Liver (tissue), 9 donors: Measurements from ENCODE around the gene CYP8B1. TPM values are rescaled to one million over a fixed set of nuclear protein-coding genes. Genes with fewer than 3 reads are reported as not detected.

ENCODE experiments used
- DNase-seq: peaks from one replicate; pipeline ENCODE4 v3.0.0-alpha.2; 2017; ENCODE audit warnings: low spot score
- H3K27ac ChIP-seq, 2 donors: one replicate each; pipeline ENCODE4 v1.7.0; 2013; ENCODE audit warnings: inconsistent platforms in 2 of 2, low read length in 2 of 2, control low read depth in 1 of 2, low read depth in 1 of 2, mild to moderate bottlenecking in 1 of 2
- H3K27me3 ChIP-seq, 4 donors: one replicate each; pipeline versions ENCODE4 v1.6.1 to v1.7.0; 2013; ENCODE audit warnings: low read length in 3 of 4, inconsistent platforms in 1 of 4, mild to moderate bottlenecking in 1 of 4, moderate library complexity in 1 of 4; ENCODE audit not compliant: control insufficient read depth in 4 of 4, insufficient read depth in 4 of 4
- H3K36me3 ChIP-seq, 4 donors: one replicate each; pipeline versions ENCODE4 v1.6.1 to v1.7.0; 2013; ENCODE audit warnings: low read length in 3 of 4, mild to moderate bottlenecking in 3 of 4, low read depth in 1 of 4, moderate library complexity in 1 of 4; ENCODE audit not compliant: control insufficient read depth in 4 of 4, insufficient read depth in 3 of 4
- H3K4me1 ChIP-seq, 4 donors: one replicate each; pipeline versions ENCODE4 v1.6.1 to v1.7.0; 2013; ENCODE audit warnings: low read length in 3 of 4, mild to moderate bottlenecking in 3 of 4, moderate library complexity in 1 of 4; ENCODE audit not compliant: control insufficient read depth in 4 of 4, insufficient read depth in 4 of 4
- H3K4me3 ChIP-seq, 3 donors: one replicate each; pipeline versions ENCODE4 v1.6.1 to v1.7.0; 2013; ENCODE audit warnings: low read length in 3 of 3, control low read depth in 1 of 3, low read depth in 1 of 3, mild to moderate bottlenecking in 1 of 3
- H3K9ac ChIP-seq, 2 donors: one replicate each; pipeline ENCODE4 v1.7.0; 2013; ENCODE audit warnings: low read length in 2 of 2, mild to moderate bottlenecking in 2 of 2, moderate library complexity in 2 of 2, control low read depth in 1 of 2, low read depth in 1 of 2
- H3K9me3 ChIP-seq, 4 donors: one replicate each; pipeline versions ENCODE4 v1.6.1 to v1.7.0; 2013; ENCODE audit warnings: low read length in 3 of 4; ENCODE audit not compliant: control insufficient read depth in 4 of 4
- ATF3 ChIP-seq: IDR thresholded peaks from 2 replicates; pipeline ENCODE4 v1.6.1; 2016; ENCODE audit warnings: antibody characterized with exemption
- CTCF ChIP-seq: fragments of 150-350 bp; IDR thresholded peaks from 2 replicates; pipeline ENCODE4 v1.5.1; 2017; ENCODE audit warnings: improper control_type of control experiment, low read depth, low read length; ENCODE audit not compliant: missing input control
- EGR1 ChIP-seq, 2 donors: IDR thresholded peaks; 2 replicates each; pipeline ENCODE4 v1.6.1; 2016 to 2018; ENCODE audit warnings: antibody characterized with exemption in 2 of 2, low read depth in 2 of 2
- FOXA1 ChIP-seq: IDR thresholded peaks from 2 replicates; pipeline ENCODE4 v1.6.1; 2016; ENCODE audit warnings: antibody characterized with exemption
- GABPA ChIP-seq, 2 donors: IDR thresholded peaks in 1 of 2; conservative IDR thresholded peaks in 1 of 2; 2 replicates each; pipeline ENCODE4 v1.6.1; 2016; ENCODE audit warnings: antibody characterized with exemption in 2 of 2, mild to moderate bottlenecking in 1 of 2, moderate library complexity in 1 of 2
- HNF4A ChIP-seq, 2 donors: conservative IDR thresholded peaks; 2 replicates each; pipeline ENCODE4 v1.6.1; 2016; ENCODE audit warnings: antibody characterized with exemption in 2 of 2, mild to moderate bottlenecking in 2 of 2
- HNF4G ChIP-seq: IDR thresholded peaks from 2 replicates; pipeline ENCODE4 v1.6.1; 2016; ENCODE audit warnings: antibody characterized with exemption
- JUND ChIP-seq, 2 donors: IDR thresholded peaks; 2 replicates each; pipeline ENCODE4 v1.6.1; 2016; ENCODE audit warnings: antibody characterized with exemption in 2 of 2
- NR2F2 ChIP-seq: IDR thresholded peaks from 2 replicates; pipeline ENCODE4 v1.6.1; 2016; ENCODE audit warnings: antibody characterized with exemption
- RAD21 ChIP-seq, 2 donors: IDR thresholded peaks; 2 replicates each; pipeline ENCODE4 v1.6.1; 2016; ENCODE audit warnings: antibody characterized with exemption in 2 of 2, mild to moderate bottlenecking in 2 of 2
- RXRA ChIP-seq, 2 donors: IDR thresholded peaks; 2 replicates each; pipeline ENCODE4 v1.6.1; 2017 to 2018; ENCODE audit warnings: antibody characterized with exemption in 2 of 2, mild to moderate bottlenecking in 1 of 2
- SP1 ChIP-seq: IDR thresholded peaks from 2 replicates; pipeline ENCODE4 v1.6.1; 2018; ENCODE audit warnings: antibody characterized with exemption, mild to moderate bottlenecking
- TAF1 ChIP-seq: conservative IDR thresholded peaks from 2 replicates; pipeline ENCODE4 v1.6.1; 2016; ENCODE audit warnings: antibody characterized with exemption, mild to moderate bottlenecking
- YY1 ChIP-seq: IDR thresholded peaks from 2 replicates; pipeline ENCODE4 v1.6.1; 2016; ENCODE audit warnings: antibody characterized with exemption, mild to moderate bottlenecking
- WGBS: extraction: QIAGEN DNeasy Blood & Tissue Kit; methylation state at CpG from one replicate; pipeline ENCODE4 v1.1.7; 2013; 5-methylcytosine and 5-hydroxymethylcytosine counted together
- polyA plus RNA-seq, 2 donors: library from polyadenylated mRNA; stranded (reverse) in 1 of 2; unstranded in 1 of 2; fragments of 200-250 nt in 1 of 2; fragments of >200 nt in 1 of 2; fragmentation: Nextera tagmentation in 1 of 2; extraction: Ambion mirVana in 1 of 2; gene quantifications; one replicate each; pipeline versions ENCODE4 v1.2.1 to v1.2.3, GENCODE V29; 2013 to 2015
- total RNA-seq, 2 donors: library from RNA; depleted of rRNA; stranded (reverse); fragments of >200 nt; gene quantifications; one replicate each; pipeline ENCODE4 v1.2.3, GENCODE V29; 2014
- TF ChIP-seq, protein P1 (sequence below): IDR thresholded peaks from 2 replicates; pipeline ENCODE4 v1.6.1; 2016; ENCODE audit warnings: antibody characterized with exemption
- TF ChIP-seq, protein P2 (sequence below): IDR thresholded peaks from 2 replicates; pipeline ENCODE4 v1.6.1; 2016; ENCODE audit warnings: antibody characterized with exemption, mild to moderate bottlenecking
- donor health status: healthy.
- donor health status: healthy.
- donor health status: healthy.
- donor health status: healthy.
- donor health status: healthy.

The CYP8B1 gene
- total and polyA plus RNA-seq, 4 donors = 21.2 to 490 (median 223) TPM

DNA sequence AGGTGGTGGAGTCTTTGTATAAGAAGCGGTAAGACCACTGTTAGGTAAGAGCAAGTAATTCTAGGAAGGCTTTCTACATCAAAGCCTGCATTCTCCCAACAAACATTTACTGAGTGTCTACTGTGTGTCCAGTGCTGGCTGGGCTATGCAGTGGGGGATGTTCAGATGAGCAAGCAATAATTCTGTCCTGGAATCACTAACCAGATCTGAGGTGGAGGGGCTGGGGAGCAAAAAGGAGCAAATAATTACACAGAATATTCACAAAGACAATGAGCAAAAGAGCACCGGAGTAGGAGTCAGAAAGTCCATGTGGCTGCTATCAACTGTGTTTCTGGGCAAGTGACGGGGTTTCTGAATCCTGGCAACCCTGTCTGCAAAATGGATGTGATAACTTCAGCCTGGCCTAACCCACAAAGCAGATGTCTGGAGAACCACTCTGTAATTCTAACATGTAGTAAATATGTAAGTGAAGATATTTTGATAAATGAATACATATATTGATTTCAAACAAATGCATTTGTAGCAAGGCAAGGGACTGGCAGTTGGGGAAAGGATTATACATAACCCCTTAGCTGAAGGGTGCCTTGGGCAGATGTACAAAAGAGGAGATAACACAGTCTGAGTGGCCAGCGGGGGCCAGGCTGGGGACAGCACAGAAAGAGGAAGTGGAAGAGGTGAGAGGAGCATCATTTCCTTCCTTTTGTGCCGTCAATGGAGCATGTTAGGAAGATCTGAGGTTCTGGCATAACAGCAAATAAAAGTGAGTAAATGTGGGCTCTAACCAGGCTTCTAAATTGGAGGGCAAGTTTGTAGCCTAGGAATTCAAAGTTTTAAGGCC lies 28.8 kb downstream of the CYP8B1 start:
- no peaks in the 10 kb centered on the region for H3K27me3 ChIP-seq
- WGBS = 47% methylated on average over 5 of the region's 5 CpGs
- no peak for TF ChIP-seq TAF1
- TF ChIP-seq JUND (IDR thresholded peaks at IDR 0.05) = peak in 1 of 2 donors; percentile 1
- peak; percentile 30 to 45 for TF ChIP-seq HNF4A (conservative IDR thresholded peaks at IDR 0.05)
- TF ChIP-seq, protein P1, sequence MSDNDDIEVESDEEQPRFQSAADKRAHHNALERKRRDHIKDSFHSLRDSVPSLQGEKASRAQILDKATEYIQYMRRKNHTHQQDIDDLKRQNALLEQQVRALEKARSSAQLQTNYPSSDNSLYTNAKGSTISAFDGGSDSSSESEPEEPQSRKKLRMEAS = peak; percentile 29
- TF ChIP-seq RAD21 (IDR thresholded peaks at IDR 0.05) = peak in 1 of 2 donors; percentile 16
- no peak for TF ChIP-seq GABPA (IDR thresholded peaks at IDR 0.05 in 1 of 2, conservative IDR thresholded peaks at IDR 0.05 in 1 of 2)
- TF ChIP-seq RXRA (IDR thresholded peaks at IDR 0.05) = peak; percentile 23 to 46
- TF ChIP-seq SP1 = peak; percentile 40
- H3K27ac ChIP-seq = peak overlapping the region; percentile 49 to 63
- H3K36me3 ChIP-seq = no peaks in the 10 kb centered on the region
- H3K9ac ChIP-seq = peak overlapping the region in 1 of 2 donors; percentile 24
- no peak overlapping the region for H3K4me3 ChIP-seq
- peaks cover 19 to 33% (median 26%) of the 10 kb centered on the region in 4 donors for H3K4me1 ChIP-seq
- no peaks in the 10 kb centered on the region for H3K9me3 ChIP-seq
- DNase-seq = peak; percentile 49

DNA sequence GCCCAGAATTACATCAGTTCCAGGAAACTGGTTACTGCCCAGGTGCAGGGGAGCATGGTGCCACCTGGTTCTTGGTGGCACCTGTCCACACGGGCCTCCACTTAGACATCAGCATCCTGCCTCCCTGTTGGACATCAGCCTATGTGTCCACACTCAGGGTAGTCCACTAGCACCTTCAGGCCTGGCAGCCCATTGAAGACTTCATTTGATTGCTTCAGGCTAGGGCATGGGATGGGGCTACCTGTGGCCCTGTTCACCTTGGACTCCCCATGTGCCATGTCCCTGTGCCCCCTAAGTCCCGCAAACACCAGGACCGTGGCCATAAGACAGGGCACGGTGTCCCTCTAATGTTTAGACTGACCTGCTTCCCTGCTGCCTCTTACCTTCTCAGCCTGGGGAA lies 30.9 kb downstream of the CYP8B1 start:
- whole genome bisulfite sequencing = 97% methylated on average over 4 of the region's 4 CpGs

DNA sequence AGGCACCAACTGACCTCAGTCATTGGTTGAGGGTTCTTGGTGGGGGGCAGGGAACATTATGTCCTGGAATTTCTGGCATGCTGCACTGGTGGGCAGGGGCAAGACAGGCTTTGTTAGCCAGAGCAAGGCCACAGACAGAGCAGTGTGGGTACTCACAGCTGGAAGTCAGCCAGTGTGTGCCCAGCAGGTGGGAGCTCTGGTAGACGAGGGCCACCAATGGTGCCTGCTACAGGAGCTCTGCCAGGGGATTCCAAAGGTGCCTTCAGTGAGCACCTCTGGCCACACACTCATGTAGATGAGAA lies 31.3 kb downstream of the CYP8B1 start:
- no peaks in the 10 kb centered on the region for H3K36me3 ChIP-seq
- peak overlapping the region in 1 of 2 donors; percentile 72 for H3K27ac ChIP-seq
- no peak overlapping the region for H3K9ac ChIP-seq
- H3K4me3 ChIP-seq = no peak overlapping the region
- no peaks in the 10 kb centered on the region for H3K9me3 ChIP-seq
- DNase-seq = no peak
- H3K4me1 ChIP-seq = peaks cover 19 to 37% (median 27%) of the 10 kb centered on the region in 4 donors
- 95% methylated on average over 1 of the region's 1 CpG for WGBS
- no peaks in the 10 kb centered on the region for H3K27me3 ChIP-seq
- no peak for TF ChIP-seq RAD21 (IDR thresholded peaks at IDR 0.05)
- TF ChIP-seq EGR1 (IDR thresholded peaks at IDR 0.05; ENCODE audit: low read depth in 2 of 2) = no peak
- no peak for TF ChIP-seq GABPA (IDR thresholded peaks at IDR 0.05 in 1 of 2, conservative IDR thresholded peaks at IDR 0.05 in 1 of 2)
- no peak for TF ChIP-seq HNF4G
- no peak for TF ChIP-seq RXRA (IDR thresholded peaks at IDR 0.05)
- TF ChIP-seq JUND (IDR thresholded peaks at IDR 0.05) = no peak
- TF ChIP-seq NR2F2 = no peak
- no peak for TF ChIP-seq FOXA1
- no peak for TF ChIP-seq YY1
- no peak for TF ChIP-seq TAF1
- no peak for TF ChIP-seq CTCF

More for the DNA sequence above, 30.9 kb downstream of the CYP8B1 start:
- no peak for DNase-seq
- Histone ChIP-seq H3K4me1 (peaks cover 19 to 37% (median 27%) of the 10 kb centered on the region in 4 donors), H3K9me3 (no peaks in the 10 kb centered on the region), H3K27ac (peak overlapping the region in 1 of 2 donors; percentile 72), H3K36me3 (no peaks in the 10 kb centered on the region), H3K9ac (no peak overlapping the region), H3K27me3 (no peaks in the 10 kb centered on the region), H3K4me3 (no peak overlapping the region)
- no peak for TF ChIP-seq HNF4G
- no peak for TF ChIP-seq HNF4A (conservative IDR thresholded peaks at IDR 0.05)
- TF ChIP-seq, protein P2, sequence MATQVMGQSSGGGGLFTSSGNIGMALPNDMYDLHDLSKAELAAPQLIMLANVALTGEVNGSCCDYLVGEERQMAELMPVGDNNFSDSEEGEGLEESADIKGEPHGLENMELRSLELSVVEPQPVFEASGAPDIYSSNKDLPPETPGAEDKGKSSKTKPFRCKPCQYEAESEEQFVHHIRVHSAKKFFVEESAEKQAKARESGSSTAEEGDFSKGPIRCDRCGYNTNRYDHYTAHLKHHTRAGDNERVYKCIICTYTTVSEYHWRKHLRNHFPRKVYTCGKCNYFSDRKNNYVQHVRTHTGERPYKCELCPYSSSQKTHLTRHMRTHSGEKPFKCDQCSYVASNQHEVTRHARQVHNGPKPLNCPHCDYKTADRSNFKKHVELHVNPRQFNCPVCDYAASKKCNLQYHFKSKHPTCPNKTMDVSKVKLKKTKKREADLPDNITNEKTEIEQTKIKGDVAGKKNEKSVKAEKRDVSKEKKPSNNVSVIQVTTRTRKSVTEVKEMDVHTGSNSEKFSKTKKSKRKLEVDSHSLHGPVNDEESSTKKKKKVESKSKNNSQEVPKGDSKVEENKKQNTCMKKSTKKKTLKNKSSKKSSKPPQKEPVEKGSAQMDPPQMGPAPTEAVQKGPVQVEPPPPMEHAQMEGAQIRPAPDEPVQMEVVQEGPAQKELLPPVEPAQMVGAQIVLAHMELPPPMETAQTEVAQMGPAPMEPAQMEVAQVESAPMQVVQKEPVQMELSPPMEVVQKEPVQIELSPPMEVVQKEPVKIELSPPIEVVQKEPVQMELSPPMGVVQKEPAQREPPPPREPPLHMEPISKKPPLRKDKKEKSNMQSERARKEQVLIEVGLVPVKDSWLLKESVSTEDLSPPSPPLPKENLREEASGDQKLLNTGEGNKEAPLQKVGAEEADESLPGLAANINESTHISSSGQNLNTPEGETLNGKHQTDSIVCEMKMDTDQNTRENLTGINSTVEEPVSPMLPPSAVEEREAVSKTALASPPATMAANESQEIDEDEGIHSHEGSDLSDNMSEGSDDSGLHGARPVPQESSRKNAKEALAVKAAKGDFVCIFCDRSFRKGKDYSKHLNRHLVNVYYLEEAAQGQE = no peak
- no peak for TF ChIP-seq ATF3
